ENCODE measurements around the gene KLF15.

Gene KLF15

DNA sequence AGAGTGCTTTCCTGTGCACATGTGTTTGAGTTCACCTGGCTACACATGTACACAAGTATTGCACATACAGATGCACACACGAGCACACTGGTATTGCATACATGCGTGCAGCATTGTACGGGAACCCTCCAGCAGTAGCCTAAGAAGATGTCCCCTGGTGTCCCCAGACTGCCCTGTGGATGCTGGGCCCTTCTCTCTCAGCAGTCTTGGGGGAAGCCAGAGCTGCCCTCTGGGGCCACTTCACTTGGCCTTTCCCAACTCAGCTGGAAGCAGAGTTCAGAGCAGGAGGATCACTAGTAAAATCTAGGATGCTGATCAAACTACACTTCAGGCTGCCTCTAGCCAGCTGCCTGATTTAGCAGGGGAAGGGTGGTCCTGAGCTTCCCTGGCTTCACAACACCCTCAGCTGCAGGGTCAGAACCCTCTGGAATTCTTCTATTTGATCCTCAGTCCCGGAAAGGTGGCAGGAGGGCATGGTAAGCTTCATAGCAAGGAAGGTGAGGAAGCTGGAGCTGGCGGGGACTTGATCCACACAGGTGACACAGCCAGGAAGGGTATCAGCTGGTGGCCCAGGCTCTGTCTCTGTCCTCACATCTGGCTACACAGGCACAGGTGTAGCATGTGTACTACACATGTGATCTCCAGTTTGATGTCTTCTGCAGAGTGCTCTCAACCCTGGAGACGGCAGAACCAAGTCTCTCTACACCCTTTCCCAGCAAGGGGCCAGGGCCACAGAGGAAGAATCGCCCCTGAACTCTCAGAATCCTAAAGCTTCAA, 36.5 kb downstream of the KLF15 start:
- DNase-seq (ENCODE audit: low read depth in 2 of 2): no peak

DNA sequence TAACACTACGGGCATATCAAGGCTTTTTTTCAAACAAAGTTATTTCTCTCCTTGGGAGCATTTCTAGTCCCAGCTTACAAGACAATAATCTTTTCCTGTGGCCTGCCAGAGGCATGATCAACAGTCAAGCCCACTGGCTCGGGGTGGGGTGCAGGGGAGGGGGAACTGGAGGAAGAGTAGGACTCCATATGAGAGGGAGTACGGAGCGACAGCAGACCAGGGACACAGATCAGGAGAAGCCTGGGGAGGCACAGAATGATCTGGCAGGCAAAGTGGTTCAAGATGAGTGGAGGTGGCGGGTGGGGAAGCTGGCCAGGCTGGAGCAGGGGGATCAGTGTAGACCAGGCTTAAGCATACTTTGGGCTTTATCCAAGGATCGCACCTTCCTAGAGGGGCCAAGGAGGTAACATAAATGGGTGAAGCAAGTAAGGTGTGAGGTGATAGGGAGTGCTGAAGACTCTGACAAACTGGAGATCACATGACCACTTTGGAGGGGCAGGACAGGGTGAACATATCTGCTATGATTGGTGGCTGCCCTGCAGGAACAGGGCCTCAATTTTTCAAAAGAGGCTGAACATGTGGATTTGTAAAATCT, 37.4 kb downstream of the KLF15 start:
- no peak for DNase-seq (ENCODE audit: low read depth in 2 of 2)

DNA sequence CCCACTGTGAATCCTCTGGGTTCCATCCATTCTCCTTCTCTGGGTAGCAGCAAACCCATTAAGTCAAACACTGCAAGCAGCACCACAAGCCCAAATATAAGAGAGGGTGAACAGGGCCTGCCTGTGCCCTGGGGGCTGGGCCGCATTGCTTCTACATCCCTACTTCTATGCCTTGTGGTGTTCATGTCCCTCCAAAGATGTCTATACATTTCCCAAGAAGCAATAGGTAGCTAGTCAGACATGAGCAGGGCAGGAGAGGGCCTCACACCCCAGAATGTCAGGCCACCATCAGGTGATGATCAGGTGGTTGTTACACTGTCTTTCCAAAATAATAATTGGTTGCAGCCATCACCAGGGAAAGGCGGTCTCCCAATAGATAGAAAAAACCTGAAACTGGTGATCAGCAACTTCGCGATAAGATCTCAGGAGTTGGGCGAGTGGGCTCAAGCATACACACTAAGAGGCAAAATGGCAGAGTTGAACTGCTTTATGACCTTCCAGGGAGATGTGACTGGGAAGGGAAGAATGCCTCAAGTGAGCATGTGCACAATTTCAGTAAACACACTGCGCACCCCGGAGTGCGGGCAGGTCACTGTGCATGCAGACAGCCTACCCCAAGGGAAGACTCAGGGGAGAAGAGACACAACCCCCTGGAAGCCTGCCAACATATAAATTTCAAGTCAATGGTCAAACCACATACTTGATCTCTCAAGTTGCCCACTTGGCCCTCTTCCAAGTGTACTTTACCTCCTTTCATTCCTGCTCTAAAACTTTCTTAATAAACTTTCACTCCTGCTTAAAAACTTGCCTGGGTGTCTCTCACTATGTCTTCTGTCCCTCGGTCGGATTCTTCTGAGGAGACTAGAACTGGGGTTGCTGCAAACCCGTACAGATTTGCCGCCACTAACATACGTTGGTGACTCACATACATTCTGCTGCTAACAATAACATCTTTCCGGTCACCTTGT, 39.9 kb downstream of the KLF15 start:
- DNase-seq (ENCODE audit: low read depth in 2 of 2): no peak

DNA sequence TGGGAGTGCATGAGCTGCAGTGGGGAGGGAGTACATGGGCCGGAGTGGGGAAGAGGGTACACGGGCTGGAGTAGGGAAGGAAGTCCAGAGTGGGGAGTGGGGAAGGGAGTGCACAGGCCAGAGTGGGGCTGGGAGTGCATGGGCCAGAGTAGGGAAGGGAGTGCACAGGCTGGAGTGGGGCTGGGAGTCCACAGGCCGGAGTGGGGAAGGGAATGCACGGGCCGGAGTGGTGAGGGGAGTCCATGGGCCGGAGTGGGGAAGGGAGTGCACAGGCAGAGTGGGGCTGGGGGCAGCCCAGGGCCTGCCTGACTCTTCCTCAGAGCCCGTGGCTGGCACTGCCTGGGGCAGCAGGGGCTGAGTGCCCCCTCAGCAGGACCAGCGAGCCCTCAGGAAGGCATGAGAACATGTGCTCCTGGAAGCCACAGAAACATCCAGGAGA, 40.7 kb downstream of the KLF15 start:
- no peak for DNase-seq (ENCODE audit: low read depth in 2 of 2)

DNA sequence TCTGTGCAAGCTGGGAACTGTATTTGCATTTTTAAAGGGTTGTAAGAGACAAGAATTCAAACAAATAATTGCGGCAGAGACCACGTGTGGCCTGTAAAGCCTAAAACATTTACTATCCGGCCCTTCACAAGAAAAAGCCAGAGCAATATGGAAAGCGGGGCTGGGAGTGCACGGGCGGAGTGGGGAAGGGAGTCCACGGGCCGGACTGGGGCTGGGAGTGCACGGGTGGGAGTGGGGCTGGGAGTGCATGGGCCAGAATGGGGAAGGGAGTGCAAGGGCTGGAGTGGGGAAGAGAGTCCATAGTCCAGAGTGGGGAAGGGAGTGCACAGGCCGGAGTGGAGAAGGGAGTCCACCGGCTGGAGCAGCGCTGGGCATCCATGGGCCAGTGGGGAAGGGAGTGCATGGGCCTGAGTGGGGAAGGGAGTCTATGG, 41.2 kb downstream of the KLF15 start:
- DNase-seq (ENCODE audit: low read depth in 2 of 2): no peak

DNA sequence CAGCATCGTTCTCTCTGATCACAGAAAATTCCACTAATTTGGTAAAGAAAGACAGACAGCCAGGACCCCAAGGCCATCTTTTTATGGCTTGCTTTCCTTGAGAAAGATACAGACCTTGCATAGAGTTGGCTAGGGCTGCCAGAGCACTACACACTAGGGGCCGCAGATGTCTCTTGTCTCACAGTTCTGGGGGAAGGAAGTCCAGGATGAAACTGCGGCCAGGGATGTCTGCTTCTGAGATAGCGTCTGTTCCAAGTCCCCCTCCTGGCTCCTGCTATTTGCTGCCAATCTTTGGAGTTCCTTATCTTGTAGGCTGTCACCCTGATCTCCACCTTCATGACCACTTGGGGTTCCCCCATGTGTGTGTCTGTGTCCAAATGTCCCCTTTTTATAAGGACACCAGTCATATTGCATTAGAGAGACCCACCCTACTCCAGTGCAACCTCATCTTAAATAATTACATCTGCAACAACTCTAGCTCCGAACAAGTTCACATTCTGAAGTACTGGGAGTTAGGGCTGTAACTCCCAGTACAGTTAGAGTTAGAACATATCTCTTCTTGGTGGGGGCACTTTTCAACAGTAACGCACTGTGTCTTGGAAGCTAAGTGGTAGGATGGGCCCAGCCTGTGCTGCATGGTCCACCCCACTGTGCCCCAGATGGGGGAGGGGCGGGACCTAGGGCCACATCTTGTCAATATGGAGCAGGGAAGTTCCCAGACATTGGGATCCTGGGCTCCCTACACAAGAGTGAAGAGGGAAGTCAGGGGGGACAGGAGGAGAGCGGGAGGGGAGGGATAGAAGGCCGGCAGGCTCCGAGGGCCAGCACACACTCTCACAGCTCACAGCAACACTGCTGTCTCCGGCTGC, 42.2 kb downstream of the KLF15 start:
- no peak for DNase-seq (ENCODE audit: low read depth in 2 of 2)

DNA sequence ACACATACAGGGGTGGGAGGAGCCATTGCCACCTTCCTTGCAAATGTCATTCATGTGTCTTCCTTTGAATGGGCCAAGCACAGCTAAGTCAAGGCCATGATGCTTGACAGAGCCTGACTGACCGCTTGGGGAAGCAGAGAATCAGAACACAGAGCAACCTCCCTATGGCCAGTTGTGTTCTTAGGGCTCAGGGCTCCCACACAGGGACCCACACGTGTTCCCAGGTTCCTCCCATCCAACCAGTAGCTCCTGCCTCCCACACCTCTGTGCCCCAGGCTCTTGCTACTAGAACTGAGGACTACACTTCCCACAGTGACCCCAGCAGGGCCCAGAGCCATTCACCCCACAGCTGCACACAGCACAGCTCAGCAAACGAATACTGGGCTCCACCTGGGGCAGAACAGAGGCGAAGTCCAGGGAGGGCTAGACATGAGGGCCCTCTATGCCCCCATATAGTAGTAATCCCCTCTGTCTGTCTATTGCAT, 42.9 kb downstream of the KLF15 start:
- no peak for DNase-seq (ENCODE audit: low read depth in 2 of 2)

DNA sequence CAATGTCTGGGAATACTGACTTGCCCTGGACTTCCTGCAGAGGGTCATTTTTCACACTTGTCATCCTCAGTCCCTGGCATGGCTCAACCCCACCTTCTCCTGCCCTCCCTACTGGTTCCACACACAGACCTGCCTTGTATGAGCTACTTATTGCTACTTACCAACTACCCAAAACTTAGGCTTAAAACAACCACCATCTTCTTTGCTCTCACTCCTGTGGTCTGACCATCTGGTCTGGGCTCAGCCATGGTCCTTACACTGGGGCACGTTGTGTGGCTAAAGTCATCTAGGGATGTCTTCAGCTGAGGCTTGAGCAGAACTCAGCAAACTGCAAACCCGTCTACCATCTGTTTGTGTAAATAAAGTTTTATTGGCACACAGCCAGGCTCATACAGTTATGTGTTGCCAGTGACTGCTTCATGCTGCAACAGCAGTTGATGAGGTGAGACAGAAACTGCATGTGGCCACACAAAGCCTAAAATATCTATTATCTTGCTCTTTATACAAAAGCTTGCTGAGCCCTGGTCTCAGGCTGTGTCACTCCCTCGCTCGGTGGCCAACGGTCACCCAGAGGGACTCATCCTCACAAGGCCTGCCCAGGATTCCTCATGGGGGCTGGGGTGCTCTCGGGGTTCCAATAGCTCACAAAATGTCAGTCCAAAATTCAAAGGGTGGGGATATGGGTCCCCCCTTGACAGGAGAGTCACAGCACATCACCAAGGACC, 43.5 kb downstream of the KLF15 start:
- DNase-seq (ENCODE audit: low read depth in 2 of 2): no peak

DNA sequence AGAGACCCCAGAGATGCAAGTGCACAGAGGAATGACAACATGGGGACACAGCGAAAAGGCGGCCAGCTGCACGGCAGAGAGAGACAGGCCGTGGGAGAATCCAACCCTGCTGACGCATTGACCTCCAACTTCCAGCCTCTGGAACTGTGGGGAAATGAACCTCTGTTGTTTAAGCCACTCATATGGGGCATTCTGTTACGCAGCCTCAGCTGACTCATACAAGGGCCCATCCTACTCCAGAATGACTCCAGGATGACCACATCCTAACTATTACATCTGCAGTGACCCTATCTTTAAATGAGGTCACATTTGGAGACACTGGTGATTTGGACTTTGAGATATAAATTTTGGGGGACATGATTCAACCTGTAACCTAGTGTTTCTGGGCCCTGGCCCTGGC, 44.0 kb downstream of the KLF15 start:
- no peak for DNase-seq (ENCODE audit: low read depth in 2 of 2)

DNA sequence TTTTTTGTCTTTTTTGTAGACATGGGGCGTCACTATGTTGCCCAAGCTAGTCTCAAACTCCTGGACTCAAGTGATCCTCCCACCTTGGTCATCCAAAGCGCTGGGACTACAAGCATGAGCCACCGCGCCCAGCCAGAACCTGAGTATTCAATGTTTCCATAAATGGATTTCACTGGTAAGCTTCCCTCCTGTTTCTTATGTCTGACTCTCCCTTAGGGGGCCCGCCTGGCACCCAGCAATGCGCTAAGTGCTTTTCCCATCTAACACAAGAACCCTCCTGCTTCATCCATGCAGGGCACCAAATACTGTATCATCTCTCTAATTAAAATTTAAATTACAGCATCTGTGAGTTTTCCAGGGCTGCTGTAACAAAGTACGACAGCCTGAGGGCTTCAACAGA, 44.9 kb downstream of the KLF15 start:
- no peak for DNase-seq (ENCODE audit: low read depth in 2 of 2)

DNA sequence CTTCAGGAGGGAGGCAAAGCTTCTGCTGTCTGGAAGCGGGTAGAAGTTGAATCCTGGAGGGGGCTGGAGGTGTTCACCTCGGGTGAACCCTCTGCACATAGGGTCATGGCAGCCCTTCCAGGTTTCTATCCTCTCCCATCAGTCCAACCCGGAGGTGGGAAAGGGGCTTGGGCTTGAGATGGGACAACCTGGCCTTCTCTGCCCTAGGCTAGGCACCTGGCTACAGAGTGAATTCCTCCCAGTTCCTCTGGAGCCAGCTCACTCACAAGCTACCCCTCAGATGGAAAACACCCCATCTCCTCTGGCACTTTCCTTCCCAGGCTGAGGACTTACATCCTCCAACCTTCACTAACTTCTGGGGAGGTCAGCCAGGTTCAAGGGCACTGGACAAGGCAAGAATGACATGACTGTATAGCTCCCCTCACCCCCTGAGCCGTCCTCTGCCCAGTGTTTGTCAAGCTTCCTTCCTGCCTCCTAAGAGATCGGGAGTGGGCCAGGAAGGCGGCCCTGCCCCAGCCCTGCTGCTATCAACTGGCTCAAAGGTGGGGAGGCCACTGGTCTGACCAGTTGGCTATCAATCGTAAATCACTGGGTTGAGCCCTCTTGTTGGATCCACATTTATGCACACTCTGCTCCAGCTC, 45.8 kb downstream of the KLF15 start:
- DNase-seq (ENCODE audit: low read depth in 2 of 2): no peak

DNA sequence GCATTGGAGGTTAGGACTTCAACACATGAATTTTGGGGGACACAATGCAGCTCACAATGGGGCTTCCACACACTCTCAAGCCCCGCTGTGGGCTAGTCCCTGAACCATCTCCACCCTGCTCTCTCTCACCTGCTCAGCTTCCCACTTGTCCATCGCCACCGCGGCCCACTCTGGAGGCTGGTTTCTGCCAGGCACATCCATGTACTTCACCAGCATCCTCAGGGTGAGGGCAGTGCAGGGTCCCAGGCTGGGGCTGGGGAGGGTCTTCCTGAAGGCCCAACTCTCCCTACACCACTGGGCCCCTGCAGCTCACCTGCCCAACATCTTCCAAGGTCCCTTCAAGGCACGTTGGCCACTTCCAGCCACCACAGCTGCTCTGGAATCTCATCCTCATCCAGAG, 46.4 kb downstream of the KLF15 start:
- DNase-seq (ENCODE audit: low read depth in 2 of 2): no peak

DNA sequence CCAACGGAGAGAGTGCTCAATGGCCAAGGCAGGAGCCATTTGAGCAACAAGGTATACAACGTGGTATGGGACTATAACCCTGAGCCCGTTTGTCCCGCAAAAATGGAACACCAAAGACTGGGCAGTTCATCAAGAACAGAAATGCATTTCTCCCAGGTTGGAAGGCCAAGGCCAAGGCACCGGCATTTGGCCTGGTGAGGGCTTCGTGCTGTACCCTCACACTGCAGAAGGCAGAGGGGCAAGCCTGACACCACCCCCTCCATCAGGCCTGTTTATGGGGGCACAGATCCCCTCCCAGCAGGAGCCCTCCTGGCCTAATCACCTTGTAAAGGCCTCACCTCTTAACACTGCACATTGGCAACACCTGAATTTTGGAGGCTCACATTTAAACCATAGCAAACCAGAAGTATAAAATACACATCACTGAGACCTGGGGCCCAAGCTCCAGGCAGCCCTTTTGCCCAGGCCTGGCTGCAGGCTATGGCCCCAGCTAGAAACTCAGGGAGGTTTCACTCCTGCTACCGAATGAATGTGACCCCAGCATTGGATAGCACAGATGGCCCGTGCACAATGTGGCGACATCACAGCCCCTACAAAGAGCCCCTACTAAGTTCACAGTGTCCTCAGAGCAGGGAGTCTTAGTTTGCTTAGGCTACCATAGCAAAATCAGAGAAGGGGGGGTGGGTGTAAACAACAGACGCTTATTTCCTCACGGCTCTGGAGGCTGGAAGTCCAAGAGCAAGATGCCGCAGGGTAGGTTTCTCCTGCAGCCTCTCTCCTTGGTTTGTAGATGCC, 47.1 kb downstream of the KLF15 start:
- DNase-seq (ENCODE audit: low read depth in 2 of 2): no peak

DNA sequence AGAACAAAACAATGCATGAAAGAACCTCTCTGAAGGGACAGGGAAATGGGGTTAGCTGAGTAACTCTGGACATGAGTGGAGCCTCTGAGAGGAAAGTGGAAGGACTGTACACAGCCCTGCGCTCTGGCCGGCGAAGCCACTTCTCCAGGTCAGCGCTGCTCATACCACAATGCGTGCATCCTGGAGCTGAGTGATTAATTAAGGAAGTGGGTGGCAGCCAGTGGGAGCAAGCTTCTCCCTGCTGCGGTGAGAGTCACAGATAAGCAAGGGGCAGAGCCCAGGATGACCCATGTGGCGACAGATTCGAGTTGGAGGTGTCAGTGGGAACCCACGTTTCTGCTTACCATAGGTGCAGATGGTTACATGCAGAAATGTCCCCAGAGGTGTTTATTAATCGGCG, 48.0 kb downstream of the KLF15 start:
- no peak for DNase-seq (ENCODE audit: low read depth in 2 of 2)

DNA sequence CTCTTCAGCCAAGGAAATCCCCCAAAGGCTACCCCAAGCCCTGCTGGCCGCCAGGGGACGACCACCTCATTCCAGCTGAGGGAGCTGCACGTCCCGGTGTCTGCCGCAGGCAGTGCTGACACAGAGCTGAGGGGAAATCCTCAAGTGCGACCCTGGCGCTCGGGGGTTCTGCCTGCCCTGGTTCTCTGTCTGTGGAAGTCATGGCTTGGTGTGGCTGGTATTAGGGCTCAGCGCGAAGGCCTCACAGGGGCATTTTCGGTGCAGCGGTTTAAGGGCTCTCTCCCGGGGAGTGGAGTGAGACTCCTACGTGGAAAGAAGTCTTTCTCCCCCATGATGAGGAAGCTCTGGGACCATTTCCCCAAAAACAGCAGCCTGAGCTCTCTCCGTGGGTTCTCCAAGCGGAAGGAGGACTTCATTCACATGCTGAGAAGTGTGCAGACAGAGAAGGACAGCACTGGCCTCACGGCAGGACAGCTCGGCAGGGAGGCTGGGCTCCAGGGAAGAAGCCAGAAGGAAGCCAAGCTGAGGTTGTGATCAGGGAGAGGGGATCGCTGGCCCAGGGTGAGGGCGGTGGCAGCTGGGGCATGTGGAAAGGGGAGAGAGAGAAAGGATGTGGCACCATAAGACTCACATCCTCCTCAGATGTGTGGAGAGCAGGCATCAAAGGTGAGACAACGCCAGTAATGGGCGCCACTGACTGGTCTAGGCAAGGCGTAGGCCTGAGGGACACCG, 48.6 kb downstream of the KLF15 start:
- no peak for DNase-seq (ENCODE audit: low read depth in 2 of 2)

DNA sequence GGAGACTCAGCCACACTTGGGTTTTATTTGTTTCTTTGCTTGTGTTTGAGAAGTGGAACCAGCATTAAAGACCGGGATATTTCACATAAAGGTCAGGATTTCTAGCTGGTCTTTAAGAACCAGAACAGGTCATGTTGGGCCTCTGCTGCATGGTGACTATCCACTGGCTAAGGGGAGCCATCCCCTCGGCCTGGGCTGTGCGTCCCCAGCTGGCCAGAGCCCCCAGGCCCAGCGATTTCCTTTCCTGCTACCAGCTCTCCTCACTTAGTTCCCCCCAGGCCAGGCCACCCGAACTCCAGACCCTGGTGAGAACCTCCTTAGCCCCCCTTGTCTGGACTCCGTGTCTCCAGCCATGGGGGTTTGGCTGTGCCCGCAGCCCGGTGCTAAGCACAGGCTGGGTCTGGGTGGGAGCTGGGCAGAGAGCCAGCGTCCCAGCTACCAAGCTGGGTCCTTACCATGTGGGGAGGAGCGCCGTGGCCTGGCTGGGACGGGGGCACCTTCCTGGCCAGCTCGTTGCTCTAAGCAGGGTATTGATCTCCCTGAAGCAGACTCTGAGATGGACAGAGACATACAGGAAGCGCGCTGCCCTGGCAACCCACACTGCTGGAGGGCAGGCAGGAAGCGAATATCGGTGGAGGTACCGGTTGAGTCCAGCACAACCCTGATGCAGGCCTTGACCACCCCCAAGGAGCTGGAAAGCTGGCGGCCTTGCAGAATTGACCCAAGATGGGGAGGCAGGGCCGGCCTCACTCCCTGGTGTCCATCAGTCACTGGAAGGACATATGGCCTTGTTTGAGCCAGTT, 49.4 kb downstream of the KLF15 start:
- no peak for DNase-seq (ENCODE audit: low read depth in 2 of 2)

DNA sequence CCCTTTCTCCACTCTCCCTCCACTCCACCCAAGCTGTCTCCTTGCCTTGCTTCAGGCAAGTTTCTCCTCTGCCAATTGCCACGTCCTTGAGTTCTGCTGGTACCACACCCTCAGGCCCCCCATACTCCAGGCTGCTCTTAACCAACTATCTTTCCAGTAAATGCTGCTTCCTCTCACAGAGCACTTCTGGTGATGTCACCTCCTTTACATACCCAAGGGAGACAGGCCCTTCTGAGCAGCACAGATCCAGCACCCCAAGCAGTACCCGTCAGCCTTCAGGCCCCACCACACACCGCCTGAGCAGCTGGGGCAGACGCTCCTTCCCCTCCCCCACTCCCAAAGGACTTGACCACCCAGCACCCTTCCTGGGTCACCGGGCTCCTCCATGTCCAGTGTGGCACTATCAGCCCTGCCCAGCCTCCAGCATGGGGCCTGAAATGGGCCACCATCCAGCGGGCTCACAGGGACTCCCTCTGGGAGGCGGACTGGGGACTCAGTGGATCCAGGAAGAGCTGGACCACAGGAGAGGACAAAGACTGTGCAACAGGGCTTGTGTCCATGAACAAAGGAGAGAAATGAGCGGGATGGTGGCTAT, 50.2 kb downstream of the KLF15 start:
- no peak for DNase-seq (ENCODE audit: low read depth in 2 of 2)
